HG03378 (cell line): Measurements from ENCODE around the gene SEC14L6.
"Not testable (repeated sequence)": the region's sequence is repeated elsewhere in the genome, so short reads cannot be mapped to it uniquely, and the experiment has no call there.

Experiments used
- ATAC-seq: cut with Tn5 transposase; IDR thresholded peaks from one replicate; pipeline ENCODE4 v1.9.1; 2021; ENCODE audit warnings: mild to moderate bottlenecking, moderate library complexity; ENCODE audit not compliant: unreplicated experiment

Gene SEC14L6

DNA sequence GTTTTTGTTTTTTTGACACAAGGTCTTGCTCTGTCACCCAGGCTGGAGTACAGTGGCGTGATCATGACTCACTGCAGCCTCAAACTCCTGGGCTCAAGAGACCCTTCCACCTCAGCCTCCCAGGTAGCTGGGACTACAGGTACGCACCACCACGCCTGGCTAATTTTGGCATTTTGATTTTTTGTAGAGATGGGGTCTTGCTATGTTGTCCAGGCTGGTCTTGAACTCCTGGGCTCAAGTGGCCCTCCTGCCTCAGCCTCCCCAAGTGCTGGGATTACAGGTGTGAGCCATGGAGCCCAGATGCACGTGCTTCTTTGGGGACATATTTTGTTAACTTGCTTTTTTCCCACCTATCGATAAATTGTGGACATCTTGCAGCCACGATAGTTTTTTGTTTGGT lies 20.7 kb upstream of the SEC14L6 start:
- not testable (repeated sequence) for ATAC-seq

DNA sequence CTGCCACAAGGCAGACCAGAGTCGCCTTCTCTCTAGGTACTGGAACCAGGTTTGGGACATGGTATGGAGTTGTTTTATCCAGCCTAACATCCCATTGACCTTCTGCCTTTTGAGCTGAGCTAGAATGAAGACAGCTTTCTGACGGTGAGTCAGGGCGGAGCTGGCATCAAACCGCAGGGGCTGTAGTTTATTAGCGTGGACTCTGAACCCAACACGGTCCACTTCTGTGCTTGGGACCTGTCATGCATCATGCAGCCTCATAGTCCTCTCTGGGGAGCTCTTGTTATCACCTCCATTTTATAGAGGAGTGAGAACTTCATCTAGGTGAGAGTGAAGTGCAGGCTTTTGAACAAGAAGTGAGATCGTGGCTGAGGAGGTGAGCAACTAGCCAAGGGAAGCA lies 19.6 kb upstream of the SEC14L6 start:
- ATAC-seq: no peak

DNA sequence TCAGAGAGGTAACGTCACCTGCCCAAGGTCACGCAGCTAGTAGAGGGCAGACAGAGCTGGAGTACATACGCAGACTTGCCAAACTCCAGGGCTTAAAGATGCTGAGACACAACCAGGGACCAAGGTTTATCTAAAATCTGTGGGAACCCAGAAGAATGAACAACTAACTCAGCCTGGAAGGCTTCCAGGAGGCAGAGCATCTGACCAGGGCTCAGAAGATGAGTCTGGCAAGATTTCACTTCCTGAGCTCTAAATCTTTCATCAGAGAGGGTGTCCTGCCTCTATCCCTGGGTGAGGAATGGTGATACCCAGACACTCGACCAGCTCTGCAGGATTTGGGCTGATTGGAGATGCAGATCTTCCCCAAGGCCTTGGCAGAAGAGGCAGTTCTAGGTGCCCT lies 18.8 kb upstream of the SEC14L6 start:
- no peak for ATAC-seq

DNA sequence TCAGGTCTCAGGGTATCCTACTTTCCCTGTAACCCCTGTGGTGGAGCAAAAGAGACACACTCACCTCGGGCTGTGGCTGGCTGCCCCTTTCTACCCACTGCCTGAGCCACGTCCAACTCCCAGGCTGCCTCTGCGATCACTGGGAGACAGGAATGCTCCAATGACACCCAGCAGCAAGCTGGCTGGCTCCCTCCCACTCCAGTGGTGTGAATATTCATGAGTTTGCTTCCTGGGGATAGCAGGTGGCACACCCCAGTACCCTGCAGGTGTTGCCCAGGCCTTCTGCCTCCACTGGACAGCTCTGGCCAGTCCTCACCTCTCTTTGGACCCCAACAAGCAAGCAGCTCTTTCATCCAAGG lies 18.2 kb upstream of the SEC14L6 start:
- no peak for ATAC-seq

- no peak for ATAC-seq
These were observed 17.7 kb upstream of the SEC14L6 start for GRCh38 chr22:30564045-30564760.

- ATAC-seq: no peak
These were observed 15.8 kb upstream of the SEC14L6 start for GRCh38 chr22:30562366-30562765.

GRCh38 chr22:30561402-30562189 lies 15.1 kb upstream of the SEC14L6 start:
- no peak for ATAC-seq

DNA sequence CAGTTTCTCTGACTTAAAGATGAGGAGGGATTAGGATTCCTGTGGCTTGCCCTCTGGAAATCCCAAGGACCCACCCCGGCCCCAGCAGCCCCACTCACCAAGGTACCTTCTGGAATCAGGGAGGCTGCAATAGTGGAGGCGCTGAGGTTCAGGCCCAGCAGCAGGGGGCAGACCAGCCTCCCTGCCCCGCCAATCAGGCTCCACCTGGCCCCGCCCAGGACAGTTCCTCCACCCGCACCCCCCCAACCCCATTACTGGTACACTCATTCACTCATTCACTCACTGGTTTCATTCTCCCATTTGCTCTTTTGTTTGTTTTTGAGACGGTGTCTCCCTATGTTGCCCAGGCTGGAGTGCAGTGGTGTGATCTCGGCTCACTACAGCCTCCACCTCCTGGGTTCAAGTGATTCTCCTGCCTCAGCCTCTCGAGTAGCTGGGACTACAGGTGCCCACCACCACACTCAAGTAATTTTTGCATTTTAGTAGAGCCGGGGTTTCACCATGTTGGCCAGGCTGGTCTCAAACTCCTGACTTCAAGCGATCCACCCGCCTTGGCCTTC lies 14.2 kb upstream of the SEC14L6 start:
- not testable (repeated sequence) for ATAC-seq

DNA sequence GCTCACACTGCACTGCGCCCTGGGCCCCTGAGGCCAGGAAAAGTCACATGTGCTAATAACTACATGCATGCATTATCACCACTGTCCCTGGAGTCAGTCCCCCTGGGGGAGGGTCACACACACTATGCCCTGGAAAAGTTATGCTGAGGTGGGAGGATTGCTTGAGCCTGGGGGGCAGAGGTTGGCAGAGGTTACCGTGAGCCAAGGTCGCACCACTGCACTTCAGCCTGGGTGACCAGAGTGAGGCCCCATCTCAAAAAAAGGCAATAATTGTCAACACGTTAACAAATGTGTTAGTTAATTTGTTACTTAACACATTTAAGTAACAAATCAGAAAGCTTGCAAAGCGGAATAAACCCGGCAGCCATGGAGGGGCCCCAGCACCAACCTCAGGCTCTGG lies 13.3 kb upstream of the SEC14L6 start:
- no peak for ATAC-seq

GRCh38 chr22:30557243-30557642 lies 10.7 kb upstream of the SEC14L6 start:
- no peak for ATAC-seq

GRCh38 chr22:30556388-30556787 lies 9.8 kb upstream of the SEC14L6 start:
- ATAC-seq: no peak

DNA sequence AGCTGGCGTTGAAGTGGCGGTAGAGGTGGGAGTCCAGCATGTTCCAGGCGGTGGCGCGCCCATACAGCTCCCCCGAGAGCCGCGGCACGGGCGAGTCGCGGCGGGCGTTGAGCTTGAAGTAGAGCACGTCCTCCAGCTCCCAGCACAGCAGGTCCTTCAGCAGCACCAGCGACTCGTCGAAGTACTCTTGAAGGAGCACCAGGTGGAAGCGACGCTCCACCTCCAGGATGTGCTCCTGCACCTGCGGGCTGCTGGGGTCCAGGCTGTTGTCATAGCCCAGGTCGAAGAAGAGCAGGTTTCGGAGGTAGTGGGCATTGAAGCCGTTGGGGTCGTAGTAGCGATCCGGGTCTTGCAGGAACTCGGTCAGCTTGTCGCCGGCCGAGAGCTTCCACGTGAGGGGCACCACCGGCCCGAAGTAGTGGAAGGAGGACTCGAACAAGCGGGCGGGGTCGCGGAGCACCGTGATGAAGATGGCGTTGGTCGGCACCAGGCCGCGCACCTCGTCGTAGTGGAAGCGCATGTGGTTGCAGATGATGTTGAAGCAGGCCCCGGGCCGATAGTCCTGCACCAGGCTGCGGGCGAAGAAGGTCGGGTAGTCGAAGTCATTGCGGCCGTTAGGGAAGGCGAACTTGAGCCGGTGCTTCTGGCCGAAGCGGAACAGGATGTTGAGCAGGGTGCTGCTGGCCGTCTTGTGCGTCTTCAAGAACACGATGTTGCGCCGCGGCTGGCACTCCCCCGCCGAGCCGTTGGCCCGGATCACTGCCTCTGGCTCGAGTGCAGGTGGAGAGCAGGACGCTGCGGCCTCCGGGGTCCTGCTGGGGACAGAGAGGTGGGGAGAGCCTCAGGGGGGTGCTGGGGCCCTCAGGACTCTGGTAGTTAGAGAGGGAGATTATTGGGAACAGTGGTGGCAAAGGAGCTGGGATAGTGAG lies 9.0 kb upstream of the SEC14L6 start:
- no peak for ATAC-seq

- ATAC-seq: no peak
These were observed 7.4 kb upstream of the SEC14L6 start for GRCh38 chr22:30553971-30554370.

GRCh38 chr22:30552719-30553118 lies 6.2 kb upstream of the SEC14L6 start:
- ATAC-seq: no peak

DNA sequence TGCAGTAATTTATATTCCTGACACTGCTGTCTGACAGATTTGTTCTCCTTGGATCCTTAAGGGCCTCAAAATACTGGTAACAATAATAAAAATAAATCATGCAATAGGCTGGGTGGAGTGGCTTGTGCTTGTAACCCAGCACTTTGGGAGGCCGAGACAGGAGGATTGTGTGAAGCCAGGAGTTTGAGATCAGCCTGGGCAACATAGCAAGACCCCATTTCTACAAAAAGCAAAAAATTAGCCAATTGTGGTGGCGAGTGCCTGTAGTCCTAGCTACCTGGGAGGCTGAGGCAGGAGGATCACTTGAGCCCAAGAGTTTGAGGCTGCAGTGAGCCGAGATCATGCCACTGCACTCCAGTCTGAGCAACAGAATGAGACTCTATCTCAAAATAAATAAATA lies 5.3 kb upstream of the SEC14L6 start:
- ATAC-seq: not testable (repeated sequence)

DNA sequence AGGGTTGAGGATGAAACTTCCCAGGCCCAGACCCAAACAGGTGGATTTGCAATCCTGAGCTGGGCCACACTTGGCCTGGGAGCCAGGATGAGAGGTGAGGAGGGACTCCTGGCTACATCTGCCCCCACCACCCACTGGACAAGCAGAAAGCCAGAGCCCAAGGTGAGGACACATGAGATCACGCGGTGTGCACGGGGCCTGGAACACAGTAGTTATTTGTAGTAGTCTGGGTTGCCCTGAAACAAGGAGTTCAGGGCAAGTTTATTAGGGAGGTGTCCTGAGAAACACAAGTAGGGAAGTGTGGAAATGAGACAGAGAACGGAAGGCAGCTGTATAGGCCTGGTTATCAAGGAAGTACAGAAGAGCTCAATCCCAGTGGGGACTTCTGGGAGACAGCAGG lies 647 bp upstream of the SEC14L6 start:
- no peak for ATAC-seq

DNA sequence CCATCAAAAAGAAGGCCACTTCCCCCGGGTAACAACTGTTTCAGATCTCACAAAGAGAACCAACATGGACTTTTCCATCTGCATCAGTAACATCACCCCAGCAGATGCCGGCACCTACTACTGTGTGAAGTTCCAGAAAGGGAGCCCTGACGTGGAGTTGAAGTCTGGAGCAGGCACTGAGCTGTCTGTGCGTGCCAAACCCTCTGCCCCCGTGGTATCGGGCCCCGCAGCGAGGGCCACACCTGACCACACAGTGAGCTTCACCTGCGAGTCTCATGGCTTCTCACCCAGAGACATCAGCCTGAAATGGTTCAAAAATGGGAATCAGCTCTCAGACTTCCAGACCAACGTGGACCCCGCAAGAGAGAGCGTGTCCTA lies 3.7 kb downstream of the SEC14L6 start:
- no peak for ATAC-seq

DNA sequence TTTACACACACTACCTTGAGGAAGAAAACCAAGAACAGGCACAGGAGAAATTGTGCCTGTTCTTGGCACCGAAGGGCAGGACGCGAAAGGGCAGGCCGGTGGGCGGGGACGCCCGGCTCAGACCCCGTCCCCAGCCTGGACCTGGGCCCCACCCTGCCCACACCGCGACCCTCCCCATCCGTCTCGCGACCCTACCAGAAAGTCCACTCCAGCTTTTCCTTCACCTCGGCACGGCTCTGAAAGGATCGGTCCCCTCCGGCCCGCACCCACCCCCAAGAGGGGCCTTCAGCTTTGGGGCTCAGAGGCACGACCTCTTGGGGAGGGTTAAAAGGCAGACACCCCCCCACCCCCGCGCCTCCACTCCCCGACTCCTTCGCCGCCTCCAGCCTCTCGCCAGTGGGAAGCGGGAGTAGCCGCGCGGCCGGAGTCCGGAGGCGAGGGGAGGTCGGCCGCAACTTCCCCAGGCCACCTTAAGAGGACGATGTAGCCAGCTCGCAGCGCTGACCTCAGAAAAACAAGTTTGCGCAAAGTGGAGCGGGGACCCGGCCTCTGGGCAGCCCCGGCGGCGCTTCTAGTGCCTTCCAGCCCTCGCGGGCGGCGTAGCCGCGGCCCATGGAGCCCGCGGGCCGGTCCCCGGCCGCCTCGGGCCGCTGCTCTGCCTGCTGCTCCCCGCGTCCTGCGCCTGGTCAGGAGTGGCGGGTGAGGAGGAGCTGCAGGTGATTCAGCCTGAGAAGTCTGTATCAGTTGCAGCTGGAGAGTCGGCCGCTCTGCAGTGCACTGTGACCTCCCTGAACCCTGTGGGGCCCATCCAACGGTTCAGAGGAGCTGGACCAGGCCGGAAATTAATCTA lies 4.4 kb downstream of the SEC14L6 start:
- ATAC-seq: no peak

DNA sequence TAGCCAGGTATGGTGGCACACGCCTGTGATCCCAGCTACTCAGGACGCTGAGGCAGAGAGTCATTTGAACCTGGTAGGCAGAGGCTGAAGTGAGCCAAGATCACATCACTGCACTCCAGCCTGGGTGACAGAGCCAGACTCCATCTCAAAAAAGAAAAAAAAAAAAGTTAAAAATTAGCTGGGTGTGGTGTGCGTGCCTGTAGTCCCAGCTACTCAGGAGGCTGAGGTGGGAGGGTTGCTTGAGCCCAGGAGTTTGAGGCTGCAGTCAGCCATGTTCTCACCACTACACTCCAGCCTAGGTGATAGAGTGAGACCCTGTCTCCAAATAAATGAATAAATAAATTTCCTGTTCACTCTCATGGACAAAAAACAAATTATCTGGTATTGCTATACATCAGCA lies 5.0 kb downstream of the SEC14L6 start:
- ATAC-seq: not testable (repeated sequence)

DNA sequence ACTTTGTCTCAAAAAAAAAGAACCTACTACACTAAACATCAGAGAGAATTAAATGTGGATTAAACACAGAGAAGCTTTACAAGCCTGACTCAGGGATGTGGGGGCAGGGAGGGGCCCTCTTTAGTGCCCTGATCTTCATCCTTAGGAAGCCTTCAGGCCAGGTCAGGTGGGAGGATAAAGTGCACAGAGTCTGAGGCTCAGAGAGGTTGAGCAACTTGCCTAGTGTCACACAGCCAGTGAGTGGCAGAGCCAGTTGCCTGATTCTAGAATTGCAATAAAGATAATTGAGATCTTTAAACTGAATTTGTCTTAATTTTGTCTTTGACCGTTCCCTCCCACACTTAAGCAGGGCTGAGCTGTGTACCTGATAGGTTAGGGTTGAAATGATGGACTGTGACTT lies 7.2 kb downstream of the SEC14L6 start:
- no peak for ATAC-seq
